ENCODE measurements around the gene UCKL1.

GRCh38 chr20:63977739-63978276 lies 21.6 kb upstream of the UCKL1 start:
- TF ChIP-seq CTCF (IDR thresholded peaks at IDR 0.05) (no peak), POLR2AphosphoS5 (IDR thresholded peaks at IDR 0.05) (no peak)
